ENCODE data around the gene ANKS4B. TPM values are rescaled to one million over a fixed set of nuclear protein-coding genes. Genes with fewer than 3 reads are reported as not detected.

The ANKS4B gene
- total and polyA plus RNA-seq, 2 experiments from 2014 or later = not detected

Other genes starting within 250 kb of the ANKS4B start
- 0.39 TPM in 1 of 2 replicates, not detected in the other for gene DNAH3, start 82.9 kb upstream of the ANKS4B start, total RNA-seq
- gene DNAH3, start 82.9 kb upstream of the ANKS4B start, polyA plus RNA-seq = not detected in 2 replicates
- gene LDAF1, start 75.0 kb upstream of the ANKS4B start, total RNA-seq = 17.1 and 20.7 TPM in 2 replicates
- gene LDAF1, start 75.0 kb upstream of the ANKS4B start, polyA plus RNA-seq = 14.3 and 35.8 TPM in 2 replicates
- not detected in 2 replicates for gene ZP2, start 22.1 kb upstream of the ANKS4B start, total RNA-seq
- gene ZP2, start 22.1 kb upstream of the ANKS4B start, polyA plus RNA-seq = not detected in 2 replicates
- gene CRYM, start 44.6 kb downstream of the ANKS4B start, total RNA-seq = 0.21 TPM in 1 of 2 replicates, not detected in the other
- not detected in 2 replicates for gene CRYM, start 44.6 kb downstream of the ANKS4B start, polyA plus RNA-seq

Measured in cardiac muscle cell (in vitro differentiated cells and primary cell).